HepG2 (cell line): ENCODE data around the gene SLC2A10. TPM values are rescaled to one million over a fixed set of nuclear protein-coding genes. Genes with fewer than 3 reads are reported as not detected.

Experiments used
- NR2F2 ChIP-seq: IDR thresholded peaks from 2 replicates; pipeline ENCODE4 v1.6.1; 2012; ENCODE audit warnings: low read depth, inconsistent platforms, borderline replicate concordance
- ZBTB38 ChIP-seq: sonication (generic); formaldehyde crosslinking; IDR thresholded peaks from 2 replicates; pipeline ENCODE4 v1.5.1; 2020; ENCODE audit warnings: mild to moderate bottlenecking, missing genetic modification reagents
- ZNF124 ChIP-seq: sonication (generic); formaldehyde crosslinking; IDR thresholded peaks from 2 replicates; pipeline ENCODE4 v1.4.0; 2020; ENCODE audit warnings: missing genetic modification reagents
- polyA plus RNA-seq, 8 experiments: library from polyadenylated mRNA; depleted of rRNA in 3 of 8; stranded (reverse) in 7 of 8; unstranded in 1 of 8; fragments of >200 nt; fragmentation: Illumina TruSeq in 4 of 8; extraction: Trizol in 4 of 8; gene quantifications; 2 replicates each; pipeline versions ENCODE4 v1.2.1 to v1.2.3, GENCODE V29; 2011 to 2016; ENCODE audit warnings: low read depth in 4 of 8, missing spikeins in 1 of 8, mixed read lengths in 1 of 8; ENCODE audit not compliant: insufficient read depth in 1 of 8
- total RNA-seq, 5 experiments: library from RNA; depleted of rRNA; stranded (reverse); fragments of >200 nt; fragmentation: Illumina TruSeq; extraction: Trizol; gene quantifications; 2 replicates each; pipeline ENCODE4 v1.2.3, GENCODE V29; 2016; ENCODE audit warnings: low read depth in 1 of 5
- TF ChIP-seq, protein P1 (sequence below): sonication (generic); formaldehyde crosslinking; IDR thresholded peaks from 2 replicates; pipeline ENCODE4 v1.4.0; 2020; ENCODE audit warnings: missing genetic modification reagents, borderline replicate concordance
- TF ChIP-seq, protein P2 (sequence below): sonication (generic); formaldehyde crosslinking; IDR thresholded peaks from 2 replicates; pipeline ENCODE4 v1.4.0; 2020; ENCODE audit warnings: missing genetic modification reagents
- TF ChIP-seq, protein P3 (sequence below): sonication (generic); formaldehyde crosslinking; IDR thresholded peaks from 2 replicates; pipeline ENCODE4 v1.5.1; 2020; ENCODE audit warnings: mild to moderate bottlenecking, missing genetic modification reagents
- TF ChIP-seq, protein P4 (sequence below): sonication (generic); formaldehyde crosslinking; IDR thresholded peaks from 2 replicates; pipeline ENCODE4 v1.4.0; 2020; ENCODE audit warnings: mild to moderate bottlenecking, missing genetic modification reagents
- TF ChIP-seq, protein P5 (sequence below): sonication (generic); formaldehyde crosslinking; IDR thresholded peaks from 2 replicates; pipeline ENCODE4 v1.5.0; 2020; ENCODE audit warnings: mild to moderate bottlenecking, missing genetic modification reagents, borderline replicate concordance
- TF ChIP-seq, protein P6 (sequence below): sonication (generic); formaldehyde crosslinking; conservative IDR thresholded peaks from 2 replicates; pipeline ENCODE4 v1.4.0; 2020; ENCODE audit warnings: missing genetic modification reagents

SLC2A10 gene
- total and polyA plus RNA-seq, 2 of the 13 experiments (the other 11 are each of a cell fraction or from before 2014, with no cell fraction given), result 16.0 to 18.4 TPM

DNA sequence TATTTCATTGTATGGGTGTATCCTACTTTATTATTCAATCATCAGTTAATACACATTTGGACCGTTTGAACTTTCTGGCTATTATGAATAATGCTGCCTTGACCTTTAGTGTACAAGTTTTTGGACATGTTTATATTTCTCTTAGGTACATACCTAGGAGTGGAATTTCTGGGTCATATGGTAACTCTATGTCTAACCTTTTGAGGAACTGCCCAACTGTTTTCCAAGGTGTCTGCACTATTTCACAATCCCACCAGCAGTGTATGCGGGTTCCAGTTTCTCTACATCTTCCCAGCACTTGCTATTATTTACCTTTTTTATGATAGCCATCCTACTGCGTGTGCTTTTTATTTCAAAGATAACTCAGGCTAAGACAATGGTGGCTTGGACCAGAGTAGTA, 43.8 kb upstream of the SLC2A10 start (continued):
- TF ChIP-seq, protein P1, sequence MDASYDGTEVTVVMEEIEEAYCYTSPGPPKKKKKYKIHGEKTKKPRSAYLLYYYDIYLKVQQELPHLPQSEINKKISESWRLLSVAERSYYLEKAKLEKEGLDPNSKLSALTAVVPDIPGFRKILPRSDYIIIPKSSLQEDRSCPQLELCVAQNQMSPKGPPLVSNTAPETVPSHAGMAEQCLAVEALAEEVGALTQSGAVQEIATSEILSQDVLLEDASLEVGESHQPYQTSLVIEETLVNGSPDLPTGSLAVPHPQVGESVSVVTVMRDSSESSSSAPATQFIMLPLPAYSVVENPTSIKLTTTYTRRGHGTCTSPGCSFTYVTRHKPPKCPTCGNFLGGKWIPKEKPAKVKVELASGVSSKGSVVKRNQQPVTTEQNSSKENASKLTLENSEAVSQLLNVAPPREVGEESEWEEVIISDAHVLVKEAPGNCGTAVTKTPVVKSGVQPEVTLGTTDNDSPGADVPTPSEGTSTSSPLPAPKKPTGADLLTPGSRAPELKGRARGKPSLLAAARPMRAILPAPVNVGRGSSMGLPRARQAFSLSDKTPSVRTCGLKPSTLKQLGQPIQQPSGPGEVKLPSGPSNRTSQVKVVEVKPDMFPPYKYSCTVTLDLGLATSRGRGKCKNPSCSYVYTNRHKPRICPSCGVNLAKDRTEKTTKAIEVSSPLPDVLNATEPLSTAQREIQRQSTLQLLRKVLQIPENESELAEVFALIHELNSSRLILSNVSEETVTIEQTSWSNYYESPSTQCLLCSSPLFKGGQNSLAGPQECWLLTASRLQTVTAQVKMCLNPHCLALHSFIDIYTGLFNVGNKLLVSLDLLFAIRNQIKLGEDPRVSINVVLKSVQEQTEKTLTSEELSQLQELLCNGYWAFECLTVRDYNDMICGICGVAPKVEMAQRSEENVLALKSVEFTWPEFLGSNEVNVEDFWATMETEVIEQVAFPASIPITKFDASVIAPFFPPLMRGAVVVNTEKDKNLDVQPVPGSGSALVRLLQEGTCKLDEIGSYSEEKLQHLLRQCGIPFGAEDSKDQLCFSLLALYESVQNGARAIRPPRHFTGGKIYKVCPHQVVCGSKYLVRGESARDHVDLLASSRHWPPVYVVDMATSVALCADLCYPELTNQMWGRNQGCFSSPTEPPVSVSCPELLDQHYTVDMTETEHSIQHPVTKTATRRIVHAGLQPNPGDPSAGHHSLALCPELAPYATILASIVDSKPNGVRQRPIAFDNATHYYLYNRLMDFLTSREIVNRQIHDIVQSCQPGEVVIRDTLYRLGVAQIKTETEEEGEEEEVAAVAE (CRISPR knock-in tag), result no peak
- TF ChIP-seq, protein P2, sequence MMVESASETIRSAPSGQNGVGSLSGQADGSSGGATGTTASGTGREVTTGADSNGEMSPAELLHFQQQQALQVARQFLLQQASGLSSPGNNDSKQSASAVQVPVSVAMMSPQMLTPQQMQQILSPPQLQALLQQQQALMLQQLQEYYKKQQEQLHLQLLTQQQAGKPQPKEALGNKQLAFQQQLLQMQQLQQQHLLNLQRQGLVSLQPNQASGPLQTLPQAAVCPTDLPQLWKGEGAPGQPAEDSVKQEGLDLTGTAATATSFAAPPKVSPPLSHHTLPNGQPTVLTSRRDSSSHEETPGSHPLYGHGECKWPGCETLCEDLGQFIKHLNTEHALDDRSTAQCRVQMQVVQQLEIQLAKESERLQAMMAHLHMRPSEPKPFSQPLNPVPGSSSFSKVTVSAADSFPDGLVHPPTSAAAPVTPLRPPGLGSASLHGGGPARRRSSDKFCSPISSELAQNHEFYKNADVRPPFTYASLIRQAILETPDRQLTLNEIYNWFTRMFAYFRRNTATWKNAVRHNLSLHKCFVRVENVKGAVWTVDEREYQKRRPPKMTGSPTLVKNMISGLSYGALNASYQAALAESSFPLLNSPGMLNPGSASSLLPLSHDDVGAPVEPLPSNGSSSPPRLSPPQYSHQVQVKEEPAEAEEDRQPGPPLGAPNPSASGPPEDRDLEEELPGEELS (CRISPR knock-in tag), result peak; percentile 13; the same call in 1 of the 2 replicates
- TF ChIP-seq, protein P3, sequence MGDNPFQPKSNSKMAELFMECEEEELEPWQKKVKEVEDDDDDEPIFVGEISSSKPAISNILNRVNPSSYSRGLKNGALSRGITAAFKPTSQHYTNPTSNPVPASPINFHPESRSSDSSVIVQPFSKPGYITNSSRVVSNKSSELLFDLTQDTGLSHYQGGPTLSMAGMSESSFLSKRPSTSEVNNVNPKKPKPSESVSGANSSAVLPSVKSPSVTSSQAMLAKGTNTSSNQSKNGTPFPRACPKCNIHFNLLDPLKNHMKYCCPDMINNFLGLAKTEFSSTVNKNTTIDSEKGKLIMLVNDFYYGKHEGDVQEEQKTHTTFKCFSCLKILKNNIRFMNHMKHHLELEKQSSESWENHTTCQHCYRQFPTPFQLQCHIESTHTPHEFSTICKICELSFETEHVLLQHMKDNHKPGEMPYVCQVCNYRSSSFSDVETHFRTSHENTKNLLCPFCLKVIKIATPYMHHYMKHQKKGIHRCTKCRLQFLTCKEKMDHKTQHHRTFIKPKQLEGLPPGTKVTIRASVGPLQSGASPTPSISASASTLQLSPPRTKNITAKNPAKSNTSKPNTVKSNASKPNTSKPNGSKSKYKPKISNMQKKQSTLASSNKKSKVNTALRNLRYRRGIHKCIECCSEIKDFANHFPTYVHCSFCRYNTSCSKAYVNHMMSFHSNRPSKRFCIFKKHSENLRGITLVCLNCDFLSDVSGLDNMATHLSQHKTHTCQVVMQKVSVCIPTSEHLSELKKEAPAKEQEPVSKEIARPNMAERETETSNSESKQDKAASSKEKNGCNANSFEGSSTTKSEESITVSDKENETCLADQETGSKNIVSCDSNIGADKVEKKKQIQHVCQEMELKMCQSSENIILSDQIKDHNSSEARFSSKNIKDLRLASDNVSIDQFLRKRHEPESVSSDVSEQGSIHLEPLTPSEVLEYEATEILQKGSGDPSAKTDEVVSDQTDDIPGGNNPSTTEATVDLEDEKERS, result no peak
- TF ChIP-seq NR2F2, result 0 out of 2 replicates have a peak, but pooled peaks have one; percentile 14
- TF ChIP-seq, protein P4, sequence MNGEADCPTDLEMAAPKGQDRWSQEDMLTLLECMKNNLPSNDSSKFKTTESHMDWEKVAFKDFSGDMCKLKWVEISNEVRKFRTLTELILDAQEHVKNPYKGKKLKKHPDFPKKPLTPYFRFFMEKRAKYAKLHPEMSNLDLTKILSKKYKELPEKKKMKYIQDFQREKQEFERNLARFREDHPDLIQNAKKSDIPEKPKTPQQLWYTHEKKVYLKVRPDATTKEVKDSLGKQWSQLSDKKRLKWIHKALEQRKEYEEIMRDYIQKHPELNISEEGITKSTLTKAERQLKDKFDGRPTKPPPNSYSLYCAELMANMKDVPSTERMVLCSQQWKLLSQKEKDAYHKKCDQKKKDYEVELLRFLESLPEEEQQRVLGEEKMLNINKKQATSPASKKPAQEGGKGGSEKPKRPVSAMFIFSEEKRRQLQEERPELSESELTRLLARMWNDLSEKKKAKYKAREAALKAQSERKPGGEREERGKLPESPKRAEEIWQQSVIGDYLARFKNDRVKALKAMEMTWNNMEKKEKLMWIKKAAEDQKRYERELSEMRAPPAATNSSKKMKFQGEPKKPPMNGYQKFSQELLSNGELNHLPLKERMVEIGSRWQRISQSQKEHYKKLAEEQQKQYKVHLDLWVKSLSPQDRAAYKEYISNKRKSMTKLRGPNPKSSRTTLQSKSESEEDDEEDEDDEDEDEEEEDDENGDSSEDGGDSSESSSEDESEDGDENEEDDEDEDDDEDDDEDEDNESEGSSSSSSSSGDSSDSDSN (CRISPR knock-in tag), result no peak
- no peak for TF ChIP-seq ZBTB38 (CRISPR knock-in tag)
- no peak for TF ChIP-seq ZNF124 (CRISPR knock-in tag)
- TF ChIP-seq, protein P5, sequence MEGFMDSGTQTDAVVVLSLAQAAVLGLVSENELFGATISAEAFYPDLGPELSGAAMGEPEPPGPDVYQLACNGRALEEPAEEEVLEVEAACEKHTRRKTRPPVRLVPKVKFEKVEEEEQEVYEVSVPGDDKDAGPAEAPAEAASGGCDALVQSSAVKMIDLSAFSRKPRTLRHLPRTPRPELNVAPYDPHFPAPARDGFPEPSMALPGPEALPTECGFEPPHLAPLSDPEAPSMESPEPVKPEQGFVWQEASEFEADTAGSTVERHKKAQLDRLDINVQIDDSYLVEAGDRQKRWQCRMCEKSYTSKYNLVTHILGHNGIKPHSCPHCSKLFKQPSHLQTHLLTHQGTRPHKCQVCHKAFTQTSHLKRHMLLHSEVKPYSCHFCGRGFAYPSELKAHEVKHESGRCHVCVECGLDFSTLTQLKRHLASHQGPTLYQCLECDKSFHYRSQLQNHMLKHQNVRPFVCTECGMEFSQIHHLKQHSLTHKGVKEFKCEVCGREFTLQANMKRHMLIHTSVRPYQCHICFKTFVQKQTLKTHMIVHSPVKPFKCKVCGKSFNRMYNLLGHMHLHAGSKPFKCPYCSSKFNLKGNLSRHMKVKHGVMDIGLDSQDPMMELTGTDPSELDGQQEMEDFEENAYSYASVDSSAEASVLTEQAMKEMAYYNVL (CRISPR knock-in tag), result no peak
- TF ChIP-seq, protein P6, sequence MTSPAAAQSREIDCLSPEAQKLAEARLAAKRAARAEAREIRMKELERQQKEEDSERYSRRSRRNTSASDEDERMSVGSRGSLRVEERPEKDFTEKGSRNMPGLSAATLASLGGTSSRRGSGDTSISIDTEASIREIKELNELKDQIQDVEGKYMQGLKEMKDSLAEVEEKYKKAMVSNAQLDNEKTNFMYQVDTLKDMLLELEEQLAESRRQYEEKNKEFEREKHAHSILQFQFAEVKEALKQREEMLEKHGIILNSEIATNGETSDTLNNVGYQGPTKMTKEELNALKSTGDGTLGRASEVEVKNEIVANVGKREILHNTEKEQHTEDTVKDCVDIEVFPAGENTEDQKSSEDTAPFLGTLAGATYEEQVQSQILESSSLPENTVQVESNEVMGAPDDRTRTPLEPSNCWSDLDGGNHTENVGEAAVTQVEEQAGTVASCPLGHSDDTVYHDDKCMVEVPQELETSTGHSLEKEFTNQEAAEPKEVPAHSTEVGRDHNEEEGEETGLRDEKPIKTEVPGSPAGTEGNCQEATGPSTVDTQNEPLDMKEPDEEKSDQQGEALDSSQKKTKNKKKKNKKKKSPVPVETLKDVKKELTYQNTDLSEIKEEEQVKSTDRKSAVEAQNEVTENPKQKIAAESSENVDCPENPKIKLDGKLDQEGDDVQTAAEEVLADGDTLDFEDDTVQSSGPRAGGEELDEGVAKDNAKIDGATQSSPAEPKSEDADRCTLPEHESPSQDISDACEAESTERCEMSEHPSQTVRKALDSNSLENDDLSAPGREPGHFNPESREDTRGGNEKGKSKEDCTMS (CRISPR knock-in tag), result no peak
